Astrocyte of the spinal cord (primary cell): ENCODE data around the gene C1orf198.

ENCODE experiments used
- DNase-seq: peaks from one replicate; pipeline ENCODE4 v3.0.0; 2011; ENCODE audit warnings: low read depth, low spot score
- H3K4me3 ChIP-seq: 2 replicates; pipeline ENCODE4 v1.5.1; 2011; ENCODE audit warnings: low read depth, mild to moderate bottlenecking, low read length, moderate library complexity
- in situ Hi-C: cut with HindIII; loops from 2 replicates; pipeline ENCODE4 v1.10.0; 2017; ENCODE audit warnings: low sequenced_read_pairs
- TF ChIP-seq, protein P1 (sequence below): IDR thresholded peaks from 2 replicates; pipeline ENCODE4 v1.5.1; 2012; ENCODE audit warnings: low read depth, mild to moderate bottlenecking, low read length, inconsistent platforms

Gene C1orf198

GRCh38 chr1:230868736-230869385 is 540 bp upstream of the C1orf198 start:
- TF ChIP-seq, protein P1, sequence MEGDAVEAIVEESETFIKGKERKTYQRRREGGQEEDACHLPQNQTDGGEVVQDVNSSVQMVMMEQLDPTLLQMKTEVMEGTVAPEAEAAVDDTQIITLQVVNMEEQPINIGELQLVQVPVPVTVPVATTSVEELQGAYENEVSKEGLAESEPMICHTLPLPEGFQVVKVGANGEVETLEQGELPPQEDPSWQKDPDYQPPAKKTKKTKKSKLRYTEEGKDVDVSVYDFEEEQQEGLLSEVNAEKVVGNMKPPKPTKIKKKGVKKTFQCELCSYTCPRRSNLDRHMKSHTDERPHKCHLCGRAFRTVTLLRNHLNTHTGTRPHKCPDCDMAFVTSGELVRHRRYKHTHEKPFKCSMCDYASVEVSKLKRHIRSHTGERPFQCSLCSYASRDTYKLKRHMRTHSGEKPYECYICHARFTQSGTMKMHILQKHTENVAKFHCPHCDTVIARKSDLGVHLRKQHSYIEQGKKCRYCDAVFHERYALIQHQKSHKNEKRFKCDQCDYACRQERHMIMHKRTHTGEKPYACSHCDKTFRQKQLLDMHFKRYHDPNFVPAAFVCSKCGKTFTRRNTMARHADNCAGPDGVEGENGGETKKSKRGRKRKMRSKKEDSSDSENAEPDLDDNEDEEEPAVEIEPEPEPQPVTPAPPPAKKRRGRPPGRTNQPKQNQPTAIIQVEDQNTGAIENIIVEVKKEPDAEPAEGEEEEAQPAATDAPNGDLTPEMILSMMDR = no peak
- DNase-seq = peak; percentile 45
- peak overlapping the region; percentile 75 for H3K4me3 ChIP-seq
- in situ Hi-C loops = no loop called here

- TF ChIP-seq, protein P1 = no peak
- in situ Hi-C loops = no loop called here
- peak overlapping the region; percentile 75 for H3K4me3 ChIP-seq
- peak; percentile 46 for DNase-seq
Observed at GRCh38 chr1:230867101-230867902, 1.0 kb downstream of the C1orf198 start.

DNA sequence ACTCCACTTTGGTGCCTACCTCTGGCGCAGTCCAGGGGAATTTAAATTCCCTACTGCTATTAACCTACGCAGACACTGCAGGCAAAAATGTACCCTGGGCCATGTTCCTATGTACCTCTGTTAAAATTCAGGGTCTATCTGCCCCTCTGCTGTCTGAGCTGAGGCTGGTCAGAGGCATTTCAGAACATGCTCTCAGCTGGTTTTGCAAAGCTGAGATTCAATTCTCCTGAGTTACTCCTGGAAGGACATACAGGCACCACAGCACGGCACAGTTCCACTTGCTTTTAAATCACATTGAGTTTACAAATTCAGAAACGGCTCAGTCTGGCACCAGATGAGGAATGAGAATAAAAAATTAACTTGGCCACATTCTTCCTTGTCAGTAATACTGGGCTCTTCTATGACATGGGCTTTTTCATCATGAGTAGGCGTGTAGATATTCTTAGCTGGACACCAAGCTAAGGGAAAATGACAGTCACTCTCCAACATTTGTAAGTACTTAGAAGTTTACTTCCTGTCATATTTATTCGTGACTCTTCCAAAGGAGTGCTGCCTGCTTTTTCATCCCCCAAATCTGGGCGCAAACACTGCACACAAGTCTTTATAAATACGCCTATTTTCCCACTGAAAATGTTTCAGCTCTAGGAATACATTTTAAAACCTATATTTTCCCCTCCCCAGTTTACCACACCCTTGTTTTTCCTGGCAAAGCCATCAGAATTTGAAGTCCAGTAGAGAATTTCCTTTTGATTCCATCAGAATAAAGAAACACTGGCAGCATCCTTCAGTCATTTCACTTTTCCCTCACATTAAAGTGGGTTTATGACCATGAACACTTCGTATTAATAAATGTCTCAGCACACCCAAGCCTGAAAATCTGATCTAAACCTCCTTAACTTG is 1.9 kb downstream of the C1orf198 start:
- peak; percentile 52 for DNase-seq
- peak overlapping the region; percentile 75 for H3K4me3 ChIP-seq
- TF ChIP-seq, protein P1 = no peak
- in situ Hi-C loops = no loop called here

- no peak overlapping the region for H3K4me3 ChIP-seq
- in situ Hi-C loops = no loop called here
- DNase-seq = no peak
- TF ChIP-seq, protein P1 = no peak
Observed at GRCh38 chr1:230865062-230865817, 3.1 kb downstream of the C1orf198 start.

GRCh38 chr1:230864441-230864840 is 3.9 kb downstream of the C1orf198 start:
- DNase-seq = no peak

More at GRCh38 chr1:230864441-230864840, 3.9 kb downstream of the C1orf198 start:
- in situ Hi-C loops = no loop called here
- TF ChIP-seq, protein P1 = no peak
- no peak overlapping the region for H3K4me3 ChIP-seq
